Activated T-helper 1 cell treated with anti-CD3 and anti-CD28 coated beads, Interleukin-12 subunit alpha, Interleukin-12 subunit beta, Interleukin-2, Interleukin-4 antibody, amounts not matched to agents 30 ng/mL and 10 ng/mL and 1 ng/mL, durations not matched to agents 14 hours and 24 hours and 36 hours (primary cell): ENCODE results near the gene PAPPA. TPM values are rescaled to one million over a fixed set of nuclear protein-coding genes. Genes with fewer than 3 reads are reported as not detected.

Source experiments
- DNase-seq: peaks from one replicate; pipeline ENCODE4 v3.0.0; 2021; ENCODE audit warnings: low spot score
- H3K27ac Mint-ChIP-seq: one replicate; pipeline ENCODE4 v1.8.0; 2021; ENCODE audit warnings: mild to moderate bottlenecking, mixed read lengths
- H3K27me3 Mint-ChIP-seq: one replicate; pipeline ENCODE4 v1.8.0; 2022; ENCODE audit warnings: mild to moderate bottlenecking, moderate library complexity, mixed read lengths; ENCODE audit not compliant: insufficient read depth
- H3K36me3 Mint-ChIP-seq: one replicate; pipeline ENCODE4 v1.8.0; 2021; ENCODE audit warnings: low read depth, mixed read lengths
- H3K4me1 Mint-ChIP-seq: one replicate; pipeline ENCODE4 v1.8.0; 2021; ENCODE audit warnings: low read depth, mixed read lengths
- H3K4me3 Mint-ChIP-seq: one replicate; pipeline ENCODE4 v1.8.0; 2021; ENCODE audit warnings: mild to moderate bottlenecking, moderate library complexity, mixed read lengths
- H3K9me3 Mint-ChIP-seq: one replicate; pipeline ENCODE4 v1.8.0; 2021; ENCODE audit warnings: mixed read lengths
- intact Hi-C: fragments of 100-400 bp; cut with micrococcal nuclease; formaldehyde crosslinking; loops from one replicate; pipeline ENCODE4 v1.15.1; 2024
- total RNA-seq: library from RNA; stranded (reverse); gene quantifications from 2 replicates; pipeline ENCODE4 v1.2.3, GENCODE V29; 2022

Gene PAPPA
- total RNA-seq, 1 donor from 2014 or later = not detected

DNA sequence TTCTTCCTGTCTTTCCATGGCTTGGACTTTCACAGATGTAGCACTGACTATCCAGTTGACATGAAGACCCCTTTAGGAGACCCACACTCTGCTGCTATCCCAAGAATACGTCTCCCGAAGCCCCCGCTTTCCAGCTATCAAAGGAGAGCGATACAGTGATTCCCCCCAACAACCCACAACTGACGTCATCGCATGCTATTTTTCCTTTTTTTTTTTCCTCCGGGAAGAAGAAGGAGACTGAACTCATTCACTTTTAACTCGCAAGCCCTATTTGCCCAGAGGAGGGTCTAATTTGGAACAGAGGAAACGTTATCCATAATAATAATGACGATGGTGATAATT, 2.1 kb downstream of the PAPPA start:
- peaks cover 67% of the 10 kb centered on the region for H3K27me3 Mint-ChIP-seq
- no peak overlapping the region for H3K4me3 Mint-ChIP-seq
- no peaks in the 10 kb centered on the region for H3K9me3 Mint-ChIP-seq
- no peak overlapping the region for H3K27ac Mint-ChIP-seq
- H3K36me3 Mint-ChIP-seq = peaks cover 1% of the 10 kb centered on the region
- intact Hi-C loops = no loop called here
- no peak for DNase-seq
- H3K4me1 Mint-ChIP-seq = peaks cover 9% of the 10 kb centered on the region

DNA sequence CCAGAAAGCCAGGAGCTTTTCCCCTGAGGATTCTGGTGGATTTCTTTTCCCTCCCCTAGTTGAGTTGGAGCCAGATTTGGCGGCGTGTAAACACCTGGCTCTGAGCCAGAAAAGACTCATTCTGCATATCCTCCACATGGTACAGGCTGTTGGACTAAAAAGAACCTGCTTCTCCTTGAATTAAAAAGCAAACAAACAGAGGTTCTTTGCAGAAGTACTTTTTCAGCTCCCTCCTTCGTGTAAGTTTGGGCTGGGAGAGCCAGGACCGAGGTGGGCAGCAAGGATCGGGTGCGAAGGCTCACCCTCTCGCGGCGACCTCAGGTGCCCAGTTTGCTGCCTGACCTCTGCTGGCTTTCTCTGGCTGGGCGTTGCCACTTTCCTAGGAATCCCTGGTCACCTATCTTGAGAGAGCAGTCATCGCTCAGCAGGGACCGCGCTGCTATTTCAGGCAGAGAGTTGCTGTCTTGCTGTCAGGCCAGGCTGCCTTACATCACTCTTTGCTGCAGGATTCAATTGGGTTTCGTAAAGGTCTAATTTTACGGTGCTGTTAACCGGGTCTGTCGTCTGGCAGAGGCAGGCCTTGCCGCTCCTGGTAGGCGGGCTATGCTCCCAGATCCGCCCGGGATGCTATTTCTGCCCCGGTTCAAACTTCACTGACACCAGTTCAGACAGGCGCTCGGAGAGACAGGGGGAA, 3.2 kb downstream of the PAPPA start:
- Mint-ChIP-seq H3K4me1 (peaks cover 9% of the 10 kb centered on the region), H3K27me3 (peaks cover 59% of the 10 kb centered on the region), H3K9me3 (no peaks in the 10 kb centered on the region), H3K4me3 (no peak overlapping the region), H3K36me3 (peaks cover 1% of the 10 kb centered on the region), H3K27ac (no peak overlapping the region)
- DNase-seq = no peak
- intact Hi-C loops = no loop called here

DNA sequence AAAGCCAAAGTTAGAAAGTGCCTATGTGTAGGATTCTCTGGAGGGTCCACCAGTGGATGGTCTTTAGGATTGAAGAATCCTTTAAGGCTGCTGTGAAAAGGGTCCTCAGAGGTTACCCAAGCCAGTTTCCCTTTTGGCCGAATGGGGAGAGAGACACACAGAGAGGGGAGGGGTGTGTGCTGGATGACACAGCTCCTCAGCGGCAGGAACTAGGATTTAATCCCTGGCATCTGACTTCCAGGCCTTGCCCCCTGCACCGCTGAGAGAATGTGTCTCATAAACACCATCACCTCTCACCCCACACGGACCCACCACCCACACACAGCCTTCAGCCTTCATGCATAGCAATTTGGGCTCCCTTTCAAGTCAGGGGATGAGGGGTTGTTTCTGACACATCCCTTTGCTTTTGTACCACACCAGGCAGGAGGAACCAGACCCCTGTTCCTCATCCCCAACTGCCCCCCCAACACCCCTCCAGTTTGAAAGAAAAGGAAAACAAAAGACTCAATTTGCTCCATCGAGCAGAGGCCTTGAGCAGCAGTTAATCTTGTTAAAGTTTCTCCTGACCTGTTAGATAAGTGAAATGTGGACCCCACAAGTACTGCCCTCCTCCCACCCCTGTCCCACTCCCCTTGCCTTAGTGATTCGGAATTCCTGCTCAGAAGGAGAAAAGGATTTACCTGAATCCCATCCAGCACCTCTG, 4.0 kb downstream of the PAPPA start:
- Mint-ChIP-seq H3K9me3 (no peaks in the 10 kb centered on the region), H3K4me1 (peaks cover 9% of the 10 kb centered on the region), H3K4me3 (no peak overlapping the region), H3K27me3 (peaks cover 52% of the 10 kb centered on the region), H3K27ac (no peak overlapping the region), H3K36me3 (peaks cover 1% of the 10 kb centered on the region)
- DNase-seq = no peak
- intact Hi-C loops = no loop called here

DNA sequence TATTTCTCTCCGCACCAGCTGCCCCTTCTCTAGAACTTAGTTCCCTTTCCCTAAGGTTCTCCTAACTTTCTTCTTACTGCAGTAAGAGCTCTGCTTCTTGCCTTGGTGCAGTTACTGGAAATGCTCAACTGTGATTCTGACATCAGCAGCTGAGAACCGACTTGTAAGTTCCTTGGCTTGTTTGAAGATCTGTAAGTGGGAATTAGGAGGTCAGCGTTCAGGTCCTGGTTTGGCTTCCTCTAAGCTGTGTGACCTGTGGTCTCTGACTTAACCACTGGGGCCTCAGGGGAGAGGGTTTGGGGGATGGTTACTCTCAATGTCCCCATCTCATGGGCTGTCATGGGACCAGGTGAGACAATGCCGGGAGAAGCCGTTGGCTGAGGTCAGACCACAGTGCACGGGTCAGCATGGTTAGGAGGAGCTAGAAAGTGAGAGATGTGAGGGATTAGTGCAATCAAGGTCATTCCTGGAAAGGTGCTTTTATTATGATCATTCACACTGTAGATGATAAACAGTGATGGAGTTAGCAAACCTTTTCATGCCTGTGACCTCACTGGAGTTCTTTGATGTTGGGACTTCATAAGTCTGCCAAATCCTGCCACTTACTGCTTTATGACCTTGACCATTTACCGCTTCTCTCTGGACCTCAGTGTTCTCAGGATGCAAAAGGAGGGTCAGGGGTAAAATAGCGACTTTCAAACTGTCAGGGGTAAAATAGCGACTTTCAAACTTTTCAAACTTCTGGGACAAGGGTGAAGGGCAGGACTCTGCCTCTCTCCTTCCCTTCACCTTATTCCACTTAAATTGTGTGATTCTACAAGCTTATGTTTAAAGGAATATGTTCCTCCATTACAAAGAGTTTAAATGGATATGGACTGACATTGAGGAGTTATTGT, 7.3 kb downstream of the PAPPA start:
- Mint-ChIP-seq H3K27ac (no peak overlapping the region), H3K36me3 (no peaks in the 10 kb centered on the region), H3K27me3 (peaks cover 26% of the 10 kb centered on the region), H3K4me3 (no peak overlapping the region), H3K9me3 (no peaks in the 10 kb centered on the region), H3K4me1 (no peaks in the 10 kb centered on the region)
- intact Hi-C loops = no loop called here
- DNase-seq = no peak

DNA sequence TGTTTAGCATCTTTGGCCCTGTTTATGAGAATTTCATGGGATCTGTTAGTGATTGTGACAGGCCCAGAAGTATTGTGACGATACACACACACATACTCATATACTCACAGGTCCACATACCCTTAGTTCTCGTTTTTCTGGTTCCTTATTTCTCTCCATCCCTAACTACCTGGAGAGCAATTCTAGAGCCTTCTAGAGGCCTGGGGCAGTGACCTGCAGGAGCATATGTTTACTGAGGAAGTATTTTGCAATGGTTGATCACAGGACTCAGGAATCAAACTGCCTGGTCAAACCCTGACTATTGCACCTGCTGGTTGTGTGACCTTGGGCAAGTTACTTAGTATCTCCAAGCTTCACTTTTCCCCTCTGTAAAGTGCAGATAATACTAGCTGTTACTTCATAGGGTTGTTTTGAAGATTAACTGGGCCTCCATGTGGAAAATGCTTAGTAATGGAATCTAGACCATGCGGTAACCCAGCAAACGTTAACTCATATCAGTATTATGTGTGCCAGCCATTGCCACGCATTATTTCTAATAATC, 8.7 kb downstream of the PAPPA start:
- H3K4me1 Mint-ChIP-seq = no peaks in the 10 kb centered on the region
- DNase-seq = no peak
- H3K9me3 Mint-ChIP-seq = no peaks in the 10 kb centered on the region
- no peaks in the 10 kb centered on the region for H3K36me3 Mint-ChIP-seq
- H3K4me3 Mint-ChIP-seq = no peak overlapping the region
- no peak overlapping the region for H3K27ac Mint-ChIP-seq
- H3K27me3 Mint-ChIP-seq = peaks cover 14% of the 10 kb centered on the region
- intact Hi-C loops = no loop called here

DNA sequence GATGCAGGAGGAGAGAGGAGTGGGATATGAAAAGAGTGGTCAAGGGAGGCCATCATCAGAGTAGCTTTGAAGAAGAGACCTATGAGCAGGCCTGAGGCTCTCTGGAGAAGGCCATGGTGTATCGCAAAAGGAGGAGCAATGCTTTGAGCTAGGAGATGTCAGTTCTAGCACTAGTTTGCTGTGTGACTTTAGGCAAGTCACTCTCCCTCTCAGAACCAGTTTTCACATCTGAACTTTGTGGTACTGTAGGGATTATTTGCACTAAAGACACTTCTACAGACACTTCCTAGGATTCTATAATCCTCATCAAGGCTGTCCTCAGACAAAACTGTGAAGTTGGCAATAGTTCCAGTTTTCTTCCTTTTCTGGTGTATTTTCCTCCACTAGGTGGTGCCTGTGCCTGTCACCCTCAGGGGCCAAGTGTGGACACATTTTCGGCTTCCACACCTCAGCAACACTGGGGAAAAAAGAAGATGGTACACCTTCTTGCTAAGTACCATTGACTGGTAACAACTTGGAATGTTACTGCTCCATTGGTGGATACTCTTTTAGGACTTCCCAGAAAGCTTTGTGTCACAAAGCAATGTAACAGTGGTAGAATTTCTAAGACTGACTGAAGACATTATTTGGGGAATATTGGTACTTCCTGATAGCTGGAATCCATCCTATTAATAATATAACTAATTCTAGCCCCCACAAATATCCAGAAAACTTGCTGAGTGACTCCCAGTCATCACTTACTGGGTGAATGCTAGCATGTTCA, 9.9 kb downstream of the PAPPA start:
- peaks cover 8% of the 10 kb centered on the region for H3K27me3 Mint-ChIP-seq
- intact Hi-C loops = no loop called here

DNA sequence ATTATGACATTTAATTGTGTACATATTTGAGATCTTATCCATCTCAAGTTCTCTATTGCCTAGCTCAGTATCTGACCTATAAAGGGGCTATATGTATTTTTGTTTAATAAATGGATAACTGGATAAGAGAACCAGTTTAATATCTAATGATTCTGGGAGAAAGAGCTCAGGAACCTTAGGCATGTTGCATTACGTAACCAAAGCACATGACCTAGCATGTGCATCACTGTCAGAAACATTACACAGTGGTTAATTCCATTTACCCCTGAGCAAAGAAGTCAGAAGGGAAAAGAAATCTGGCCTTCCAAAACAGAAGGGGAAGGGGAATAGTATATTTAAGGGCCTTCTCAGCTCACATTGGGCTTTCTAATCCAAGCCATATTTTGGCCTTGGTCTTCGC, 12.3 kb downstream of the PAPPA start:
- no peak overlapping the region for H3K27ac Mint-ChIP-seq
- peaks cover 2% of the 10 kb centered on the region for H3K27me3 Mint-ChIP-seq
- no peaks in the 10 kb centered on the region for H3K36me3 Mint-ChIP-seq
- intact Hi-C loops = no loop called here
- no peak for DNase-seq
- H3K9me3 Mint-ChIP-seq = no peaks in the 10 kb centered on the region
- H3K4me1 Mint-ChIP-seq = no peaks in the 10 kb centered on the region
- no peak overlapping the region for H3K4me3 Mint-ChIP-seq

More for the DNA sequence above, 9.9 kb downstream of the PAPPA start:
- H3K4me3 Mint-ChIP-seq = no peak overlapping the region
- no peaks in the 10 kb centered on the region for H3K4me1 Mint-ChIP-seq
- no peaks in the 10 kb centered on the region for H3K36me3 Mint-ChIP-seq
- H3K27ac Mint-ChIP-seq = no peak overlapping the region
- H3K9me3 Mint-ChIP-seq = no peaks in the 10 kb centered on the region
- DNase-seq = no peak

DNA sequence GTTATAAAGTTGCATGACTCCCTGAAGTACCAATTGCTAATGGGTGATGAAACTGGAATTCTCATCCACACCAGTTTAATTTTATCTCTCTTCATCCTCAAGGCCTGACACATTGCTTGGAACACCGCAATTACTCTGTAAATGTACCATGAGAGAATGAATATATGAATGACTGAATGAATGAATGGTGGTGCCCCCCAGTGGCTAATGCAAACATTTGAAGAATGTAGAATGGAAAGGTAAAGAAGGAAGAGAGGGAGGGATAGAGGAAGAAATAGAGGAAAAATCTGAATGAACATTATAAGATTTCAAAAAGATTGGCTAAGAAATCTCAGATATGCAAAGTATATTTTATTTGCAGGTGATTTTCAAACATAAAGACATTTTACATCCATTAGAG, 13.1 kb downstream of the PAPPA start:
- peaks cover 2% of the 10 kb centered on the region for H3K27me3 Mint-ChIP-seq
- intact Hi-C loops = no loop called here
- H3K36me3 Mint-ChIP-seq = no peaks in the 10 kb centered on the region
- no peaks in the 10 kb centered on the region for H3K9me3 Mint-ChIP-seq
- H3K4me1 Mint-ChIP-seq = no peaks in the 10 kb centered on the region
- no peak overlapping the region for H3K4me3 Mint-ChIP-seq
- no peak for DNase-seq
- no peak overlapping the region for H3K27ac Mint-ChIP-seq

DNA sequence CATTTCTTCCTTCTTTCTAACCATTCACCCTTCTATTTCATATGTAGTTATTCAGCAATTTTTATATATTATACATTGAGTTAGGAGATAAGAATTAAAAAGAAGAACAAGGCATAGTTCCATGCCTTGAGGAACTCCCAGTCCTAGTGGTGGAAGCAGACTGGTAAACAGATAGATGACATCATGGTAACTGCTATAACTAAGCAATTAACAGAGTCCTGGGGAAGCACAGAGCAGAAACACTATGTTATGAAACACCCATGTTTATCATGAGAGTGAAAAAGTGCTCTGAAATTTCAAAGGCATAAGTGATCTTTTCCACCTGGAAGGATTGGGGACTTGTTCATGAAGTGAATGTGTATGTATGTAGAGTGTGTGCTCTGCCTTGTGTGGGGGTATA, 14.6 kb downstream of the PAPPA start:
- Mint-ChIP-seq H3K4me3 (no peak overlapping the region), H3K36me3 (no peaks in the 10 kb centered on the region), H3K4me1 (no peaks in the 10 kb centered on the region), H3K27me3 (peaks cover 2% of the 10 kb centered on the region), H3K9me3 (no peaks in the 10 kb centered on the region), H3K27ac (no peak overlapping the region)
- no peak for DNase-seq
- intact Hi-C loops = no loop called here

DNA sequence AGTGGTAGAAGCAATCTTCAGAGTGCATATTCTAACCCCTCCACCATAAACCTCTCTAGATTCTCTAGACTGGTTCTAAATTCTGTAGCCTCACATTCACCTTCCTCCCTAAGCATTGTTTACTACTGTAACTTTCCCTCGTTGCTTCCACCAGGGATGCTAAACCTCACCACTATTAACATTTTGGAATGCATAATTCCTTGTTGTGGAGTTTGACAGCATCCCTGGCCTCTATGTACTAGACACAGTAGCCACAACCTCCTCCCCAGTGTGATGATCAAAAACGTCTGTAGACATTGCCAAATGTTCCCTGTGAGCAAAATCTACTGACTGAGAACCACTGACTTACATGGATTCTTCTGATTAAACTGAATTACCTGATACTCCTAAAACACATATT, 18.6 kb downstream of the PAPPA start:
- Mint-ChIP-seq H3K36me3 (no peaks in the 10 kb centered on the region), H3K27me3 (no peaks in the 10 kb centered on the region), H3K9me3 (no peaks in the 10 kb centered on the region), H3K4me1 (no peaks in the 10 kb centered on the region), H3K27ac (no peak overlapping the region), H3K4me3 (no peak overlapping the region)
- DNase-seq = no peak
- intact Hi-C loops = no loop called here

DNA sequence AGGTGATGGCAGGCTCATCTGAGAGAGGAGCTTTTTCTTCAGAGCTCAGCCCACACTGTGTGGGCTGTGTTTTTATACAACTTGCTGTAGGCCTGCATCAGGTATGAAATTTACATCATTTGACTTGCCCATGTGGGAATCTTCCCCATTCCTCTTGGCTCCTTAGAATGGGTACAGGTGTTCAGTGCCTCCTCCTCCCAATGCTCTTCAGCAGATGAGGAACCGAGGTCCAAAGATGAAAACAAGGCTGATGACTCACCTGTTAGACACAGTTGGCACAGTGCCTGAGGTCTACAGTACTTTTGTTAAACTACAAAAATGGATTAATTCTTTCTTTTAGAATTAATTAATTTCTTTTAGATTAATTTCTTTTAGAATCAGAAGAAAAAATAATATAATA, 20.8 kb downstream of the PAPPA start:
- no peaks in the 10 kb centered on the region for H3K4me1 Mint-ChIP-seq
- intact Hi-C loops = no loop called here
- no peaks in the 10 kb centered on the region for H3K36me3 Mint-ChIP-seq
- no peak overlapping the region for H3K27ac Mint-ChIP-seq
- no peaks in the 10 kb centered on the region for H3K27me3 Mint-ChIP-seq
- H3K4me3 Mint-ChIP-seq = no peak overlapping the region
- no peak for DNase-seq
- no peaks in the 10 kb centered on the region for H3K9me3 Mint-ChIP-seq

DNA sequence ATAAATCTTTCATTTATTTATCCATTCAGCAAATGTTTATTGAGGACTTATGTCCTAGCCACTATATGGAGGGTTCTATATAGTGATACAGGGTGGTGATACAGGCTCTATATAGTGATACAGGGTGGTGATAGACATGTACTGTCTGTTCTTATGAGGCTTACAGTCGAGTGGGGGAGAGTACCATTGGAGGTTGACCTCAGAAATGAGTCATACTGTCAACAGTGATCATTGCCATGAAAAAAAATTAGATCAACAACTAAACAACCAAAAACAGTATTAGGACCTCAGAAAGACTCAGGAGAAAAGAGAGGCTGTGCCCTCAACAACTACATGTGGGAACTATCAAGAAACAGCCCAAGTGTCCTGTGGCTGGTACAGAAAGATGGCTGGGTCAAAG, 22.0 kb downstream of the PAPPA start:
- no peaks in the 10 kb centered on the region for H3K9me3 Mint-ChIP-seq
- intact Hi-C loops = no loop called here
- no peaks in the 10 kb centered on the region for H3K36me3 Mint-ChIP-seq
- H3K4me3 Mint-ChIP-seq = no peak overlapping the region
- DNase-seq = no peak
- no peak overlapping the region for H3K27ac Mint-ChIP-seq
- H3K4me1 Mint-ChIP-seq = no peaks in the 10 kb centered on the region
- no peaks in the 10 kb centered on the region for H3K27me3 Mint-ChIP-seq
